Suprapubic skin (tissue), 4 donors: ENCODE measurements around the gene METTL25B.

Experiments used
- POLR2A ChIP-seq, 2 donors: fragments of 450-650 bp; IDR thresholded peaks; one replicate each; pipeline ENCODE4 v1.6.1; 2017; ENCODE audit warnings: antibody characterized with exemption in 2 of 2, mild to moderate bottlenecking in 2 of 2, moderate library complexity in 2 of 2
- POLR2AphosphoS5 ChIP-seq, 3 donors: sonication (generic); formaldehyde crosslinking; IDR thresholded peaks; one replicate each; pipeline ENCODE4 v1.6.1; 2017; ENCODE audit warnings: antibody characterized with exemption in 3 of 3
- TF ChIP-seq, protein P1 (sequence below), 2 donors: fragments of 200-600 bp in 1 of 2; fragments of 450-650 bp in 1 of 2; sonication (generic) in 1 of 2; IDR thresholded peaks; one replicate each; pipeline ENCODE4 v1.5.1; 2016 to 2019; ENCODE audit warnings: antibody characterized with exemption in 2 of 2, mild to moderate bottlenecking in 1 of 2, moderate library complexity in 1 of 2

DNA sequence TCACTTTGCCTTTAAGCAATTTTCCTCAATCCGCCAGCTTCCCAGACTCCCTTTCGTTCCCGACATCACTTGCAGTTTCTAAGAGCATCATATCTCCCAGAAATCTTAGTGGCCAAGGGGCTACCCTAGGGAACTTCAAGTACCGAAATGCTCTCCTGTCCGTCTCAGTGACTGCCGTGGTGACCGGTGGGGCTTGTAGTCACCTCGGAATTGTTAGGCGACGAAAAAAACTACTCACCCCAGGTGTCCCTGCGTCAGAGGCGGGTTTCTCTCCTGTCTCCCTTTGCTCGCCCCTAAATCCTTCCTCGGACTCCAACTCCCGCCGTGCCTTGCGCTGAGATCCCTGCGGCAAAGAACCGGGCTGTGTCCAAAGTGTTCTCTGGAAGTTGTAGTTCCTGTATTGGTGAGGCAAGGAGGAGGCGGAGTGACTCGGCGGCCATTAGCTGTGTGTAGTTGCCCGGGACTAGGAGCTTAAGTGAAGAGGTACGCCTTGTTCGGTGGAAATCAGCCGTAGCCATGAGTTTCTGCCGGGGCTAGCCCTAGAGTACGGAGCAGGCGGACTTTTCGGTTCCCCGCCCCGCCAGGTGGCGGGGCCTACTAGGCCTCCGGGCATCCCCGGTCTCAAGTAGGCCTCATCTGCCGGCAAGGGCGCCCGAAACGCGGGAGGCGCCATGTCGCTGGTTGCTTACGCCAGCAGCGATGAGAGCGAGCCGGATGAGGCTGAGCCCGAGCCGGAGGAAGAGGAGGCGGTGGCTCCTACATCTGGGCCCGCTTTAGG lies 39.0 kb downstream of the METTL25B start, which contains the start of gene PRCC:
- TF ChIP-seq, protein P1, sequence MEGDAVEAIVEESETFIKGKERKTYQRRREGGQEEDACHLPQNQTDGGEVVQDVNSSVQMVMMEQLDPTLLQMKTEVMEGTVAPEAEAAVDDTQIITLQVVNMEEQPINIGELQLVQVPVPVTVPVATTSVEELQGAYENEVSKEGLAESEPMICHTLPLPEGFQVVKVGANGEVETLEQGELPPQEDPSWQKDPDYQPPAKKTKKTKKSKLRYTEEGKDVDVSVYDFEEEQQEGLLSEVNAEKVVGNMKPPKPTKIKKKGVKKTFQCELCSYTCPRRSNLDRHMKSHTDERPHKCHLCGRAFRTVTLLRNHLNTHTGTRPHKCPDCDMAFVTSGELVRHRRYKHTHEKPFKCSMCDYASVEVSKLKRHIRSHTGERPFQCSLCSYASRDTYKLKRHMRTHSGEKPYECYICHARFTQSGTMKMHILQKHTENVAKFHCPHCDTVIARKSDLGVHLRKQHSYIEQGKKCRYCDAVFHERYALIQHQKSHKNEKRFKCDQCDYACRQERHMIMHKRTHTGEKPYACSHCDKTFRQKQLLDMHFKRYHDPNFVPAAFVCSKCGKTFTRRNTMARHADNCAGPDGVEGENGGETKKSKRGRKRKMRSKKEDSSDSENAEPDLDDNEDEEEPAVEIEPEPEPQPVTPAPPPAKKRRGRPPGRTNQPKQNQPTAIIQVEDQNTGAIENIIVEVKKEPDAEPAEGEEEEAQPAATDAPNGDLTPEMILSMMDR (IDR thresholded peaks at IDR 0.05), result no peak
- TF ChIP-seq POLR2A (IDR thresholded peaks at IDR 0.05), result peak in 1 of 2 donors; percentile 72
- peak; percentile 1 to 75 (median 72) for TF ChIP-seq POLR2AphosphoS5 (IDR thresholded peaks at IDR 0.05)
